Common myeloid progenitor, CD34-positive (primary cell): ENCODE data around the gene KEL.

Source experiments
- CTCF ChIA-PET: fragments of 350-600 bp; sonication (Branson Sonifier 250); formaldehyde crosslinking; loops from one replicate; lab custom pipeline; 2021; ENCODE audit warnings: antibody characterized with exemption; lab: Charles Lee
- POLR2A ChIA-PET: fragments of 350-600 bp; sonication (Branson Sonifier 250); formaldehyde crosslinking; loops from one replicate; lab custom pipeline; 2021; ENCODE audit warnings: antibody characterized with exemption; lab: Charles Lee
- DNase-seq, 3 donors: peaks; one replicate each; pipeline versions ENCODE4 v3.0.0 to v3.0.0-alpha.2; 2013
- H3K27ac ChIP-seq, 2 experiments: 1 replicate in 1 of 2; 2 replicates in 1 of 2; pipeline ENCODE4 v1.7.0; 2013; ENCODE audit warnings: inconsistent platforms in 2 of 2, low read length in 2 of 2, mild to moderate bottlenecking in 2 of 2, low read depth in 1 of 2, moderate library complexity in 1 of 2; ENCODE audit not compliant: severe bottlenecking in 2 of 2, insufficient read depth in 1 of 2, poor library complexity in 1 of 2
- H3K27me3 ChIP-seq, 5 experiments: replicated peaks in 2 of 5; 1 replicate in 3 of 5; 2 replicates in 2 of 5; pipeline versions ENCODE4 v1.6.1 to v1.7.0; 2013; ENCODE audit warnings: low read length in 4 of 5, mild to moderate bottlenecking in 2 of 5, moderate library complexity in 2 of 5, inconsistent platforms in 1 of 5; ENCODE audit not compliant: insufficient read depth in 5 of 5, control insufficient read depth in 4 of 5
- H3K36me3 ChIP-seq, 4 experiments: 1 replicate in 2 of 4; 2 replicates in 2 of 4; pipeline versions ENCODE4 v1.6.1 to v1.7.0; 2013; ENCODE audit warnings: low read length in 3 of 4, control low read depth in 1 of 4, mild to moderate bottlenecking in 1 of 4; ENCODE audit not compliant: control insufficient read depth in 4 of 4, insufficient read depth in 4 of 4
- H3K4me1 ChIP-seq, 4 experiments: 1 replicate in 3 of 4; 2 replicates in 1 of 4; pipeline versions ENCODE4 v1.6.1 to v1.7.1; 2013; ENCODE audit warnings: low read length in 3 of 4, mild to moderate bottlenecking in 3 of 4, control low read depth in 1 of 4, inconsistent platforms in 1 of 4, moderate library complexity in 1 of 4; ENCODE audit not compliant: control insufficient read depth in 4 of 4, insufficient read depth in 4 of 4; ENCODE audit errors: control extremely low read depth in 1 of 4
- H3K4me3 ChIP-seq, 7 experiments: 1 replicate in 4 of 7; 2 replicates in 3 of 7; pipeline versions ENCODE4 v1.5.1 to v1.7.0; 2013; ENCODE audit warnings: mild to moderate bottlenecking in 7 of 7, low read length in 6 of 7, moderate library complexity in 6 of 7, inconsistent platforms in 2 of 7, low read depth in 2 of 7, control low read depth in 1 of 7; ENCODE audit not compliant: insufficient read depth in 4 of 7, control insufficient read depth in 1 of 7; ENCODE audit errors: extremely low read depth in 1 of 7
- H3K9me3 ChIP-seq, 5 experiments: 1 replicate in 4 of 5; 2 replicates in 1 of 5; pipeline versions ENCODE4 v1.6.1 to v1.7.1; 2013; ENCODE audit warnings: low read length in 4 of 5, mild to moderate bottlenecking in 2 of 5, inconsistent platforms in 1 of 5, low read depth in 1 of 5, moderate library complexity in 1 of 5; ENCODE audit not compliant: control insufficient read depth in 4 of 5, insufficient read depth in 2 of 5; ENCODE audit errors: control extremely low read depth in 1 of 5
- WGBS: methylation state at CpG from one replicate; pipeline ENCODE4 v1.1.5; 2013; ENCODE audit not compliant: insufficient coverage; 5-methylcytosine and 5-hydroxymethylcytosine counted together

KEL gene

GRCh38 chr7:142950235-142950634 is 11.9 kb downstream of the KEL start:
- Histone ChIP-seq H3K9me3 (peaks cover 0 to 14% (median 10%) of the 10 kb centered on the region in 5 experiments), H3K27me3 (peaks cover 0 to 1% (median 0%) of the 10 kb centered on the region in 5 experiments), H3K36me3 (no peaks in the 10 kb centered on the region), H3K27ac (no peak overlapping the region), H3K4me1 (no peaks in the 10 kb centered on the region), H3K4me3 (no peak overlapping the region)
- DNase-seq = no peak
- POLR2A ChIA-PET = no interaction called here
- CTCF ChIA-PET = no interaction called here

GRCh38 chr7:142948603-142949002 is 13.6 kb downstream of the KEL start:
- POLR2A ChIA-PET = no interaction called here
- WGBS = 95% methylated on average over 4 of the region's 4 CpGs
- Histone ChIP-seq H3K4me3 (no peak overlapping the region), H3K9me3 (peaks cover 0 to 3% (median 0%) of the 10 kb centered on the region in 5 experiments), H3K27ac (no peak overlapping the region), H3K27me3 (peaks cover 0 to 1% (median 0%) of the 10 kb centered on the region in 5 experiments), H3K36me3 (no peaks in the 10 kb centered on the region), H3K4me1 (no peaks in the 10 kb centered on the region)
- DNase-seq = no peak
- CTCF ChIA-PET = no interaction called here

GRCh38 chr7:142945001-142945400 is 17.2 kb downstream of the KEL start:
- Histone ChIP-seq H3K4me1 (no peaks in the 10 kb centered on the region), H3K4me3 (no peak overlapping the region), H3K9me3 (no peaks in the 10 kb centered on the region), H3K27ac (no peak overlapping the region), H3K36me3 (no peaks in the 10 kb centered on the region), H3K27me3 (peaks cover 0 to 1% (median 0%) of the 10 kb centered on the region in 5 experiments)
- ChIA-PET CTCF (no interaction called here), POLR2A (no interaction called here)
- DNase-seq = no peak
- 82% methylated on average over 3 of the region's 3 CpGs for WGBS

GRCh38 chr7:142943706-142944268 is 18.4 kb downstream of the KEL start:
- ChIA-PET CTCF (interaction anchor here (0.7 to 0.8 kb wide), 2 partner anchors 9 to 19 kb away, joined by 3 read pairs; no protein-coding TSS in a partner anchor), POLR2A (no interaction called here)
- H3K4me3 ChIP-seq = no peak overlapping the region
- H3K9me3 ChIP-seq = no peaks in the 10 kb centered on the region
- WGBS = 97% methylated on average over 7 of the region's 7 CpGs
- peaks cover 0 to 1% (median 0%) of the 10 kb centered on the region in 5 experiments for H3K27me3 ChIP-seq
- no peaks in the 10 kb centered on the region for H3K36me3 ChIP-seq
- no peak for DNase-seq
- H3K4me1 ChIP-seq = no peaks in the 10 kb centered on the region
- H3K27ac ChIP-seq = no peak overlapping the region

GRCh38 chr7:142942746-142943145 is 19.4 kb downstream of the KEL start:
- H3K9me3 ChIP-seq = no peaks in the 10 kb centered on the region
- WGBS = 97% methylated on average over 5 of the region's 6 CpGs
- H3K4me1 ChIP-seq = no peaks in the 10 kb centered on the region
- H3K36me3 ChIP-seq = no peaks in the 10 kb centered on the region
- no peak overlapping the region for H3K27ac ChIP-seq
- CTCF ChIA-PET = interaction anchor here (0.9 kb wide), 1 partner anchor 55 kb away, joined by 3 read pairs; no protein-coding TSS in a partner anchor
- H3K27me3 ChIP-seq = peaks cover 0 to 3% (median 0%) of the 10 kb centered on the region in 5 experiments
- H3K4me3 ChIP-seq = no peak overlapping the region
- DNase-seq = no peak
- POLR2A ChIA-PET = no interaction called here

- 90% methylated on average over 2 of the region's 7 CpGs for WGBS
- H3K27ac ChIP-seq = no peak overlapping the region
- H3K4me1 ChIP-seq = no peaks in the 10 kb centered on the region
- no peak overlapping the region for H3K4me3 ChIP-seq
- CTCF ChIA-PET = no interaction called here
- POLR2A ChIA-PET = no interaction called here
- no peak for DNase-seq
- H3K36me3 ChIP-seq = no peaks in the 10 kb centered on the region
- H3K27me3 ChIP-seq = peaks cover 0 to 2% (median 0%) of the 10 kb centered on the region in 5 experiments
- H3K9me3 ChIP-seq = no peaks in the 10 kb centered on the region
Observed at GRCh38 chr7:142941541-142941940, 20.6 kb downstream of the KEL start.

- Histone ChIP-seq H3K27ac (no peak overlapping the region), H3K4me1 (no peaks in the 10 kb centered on the region), H3K36me3 (no peaks in the 10 kb centered on the region), H3K27me3 (peaks cover 0 to 2% (median 0%) of the 10 kb centered on the region in 5 experiments), H3K4me3 (no peak overlapping the region), H3K9me3 (no peaks in the 10 kb centered on the region)
- POLR2A ChIA-PET = interaction anchor here (0.7 kb wide), 1 partner anchor 1141 kb away, joined by 3 read pairs; no protein-coding TSS in a partner anchor
- no peak for DNase-seq
- WGBS = 77% methylated on average over 10 of the region's 10 CpGs
- CTCF ChIA-PET = no interaction called here
Observed at GRCh38 chr7:142940966-142941535, 21.1 kb downstream of the KEL start.
